ENCODE results near the gene ADARB2. TPM values are rescaled to one million over a fixed set of nuclear protein-coding genes. Genes with fewer than 3 reads are reported as not detected.
A peak's percentile ranks its signal among the peaks of the same experiment; 100 is the strongest.

ADARB2 gene
- total RNA-seq, 4 donors from 2014 or later, result 2.0 to 9.9 (median 5.1) TPM

- peak in 1 of 3 donors; percentile 26 for DNase-seq
- Histone ChIP-seq H3K27me3 (no peaks in the 10 kb centered on the region), H3K4me3 (no peak overlapping the region), H3K9me3 (no peaks in the 10 kb centered on the region), H3K27ac (no peak overlapping the region), H3K36me3 (no peaks in the 10 kb centered on the region), H3K4me1 (no peaks in the 10 kb centered on the region)
- no peak for TF ChIP-seq POLR2A (IDR thresholded peaks at IDR 0.05)
- TF ChIP-seq CTCF (IDR thresholded peaks at IDR 0.05), result no peak
Measured at GRCh38 chr10:1155791-1156615, 581.3 kb downstream of the ADARB2 start.

- Histone ChIP-seq H3K27ac (no peak overlapping the region), H3K36me3 (no peaks in the 10 kb centered on the region), H3K27me3 (no peaks in the 10 kb centered on the region), H3K9me3 (no peaks in the 10 kb centered on the region), H3K4me3 (no peak overlapping the region), H3K4me1 (no peaks in the 10 kb centered on the region)
- peak in 1 of 3 donors; percentile 29 for DNase-seq
- no peak for TF ChIP-seq POLR2A (IDR thresholded peaks at IDR 0.05)
- TF ChIP-seq CTCF (IDR thresholded peaks at IDR 0.05), result no peak
Measured at GRCh38 chr10:1154531-1155295, 582.6 kb downstream of the ADARB2 start.

GRCh38 chr10:1153805-1154351 is 583.4 kb downstream of the ADARB2 start:
- Histone ChIP-seq H3K4me3 (no peak overlapping the region), H3K27ac (no peak overlapping the region), H3K36me3 (no peaks in the 10 kb centered on the region), H3K4me1 (no peaks in the 10 kb centered on the region), H3K27me3 (no peaks in the 10 kb centered on the region), H3K9me3 (no peaks in the 10 kb centered on the region)
- TF ChIP-seq POLR2A (IDR thresholded peaks at IDR 0.05), result no peak
- no peak for TF ChIP-seq CTCF (IDR thresholded peaks at IDR 0.05)
- no peak for DNase-seq

DNA sequence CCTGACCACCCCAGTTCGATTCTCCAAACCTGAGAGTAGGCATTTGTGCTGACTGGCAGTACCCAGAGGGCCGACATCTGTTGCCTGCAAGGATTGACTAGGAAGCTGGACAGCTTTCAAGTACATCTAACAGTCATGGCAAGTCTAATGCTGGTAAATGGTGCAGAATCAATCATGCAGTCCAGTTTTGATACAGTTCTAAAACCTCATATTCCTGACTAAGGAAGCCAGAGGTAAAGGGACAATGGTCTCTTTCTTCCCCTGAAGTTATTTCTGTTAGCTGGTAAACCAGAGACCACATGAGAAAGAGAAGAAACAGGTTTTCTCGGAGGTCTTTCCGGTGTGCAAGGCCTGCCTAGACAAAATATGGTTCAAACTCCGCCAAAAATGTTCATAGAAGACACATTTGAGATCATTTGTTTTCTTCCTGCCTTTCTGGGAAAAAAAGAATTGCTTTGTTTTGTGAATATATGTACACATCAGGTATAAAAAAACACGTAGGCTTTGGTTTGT is 584.0 kb downstream of the ADARB2 start:
- Histone ChIP-seq H3K36me3 (no peaks in the 10 kb centered on the region), H3K4me3 (no peak overlapping the region), H3K27ac (no peak overlapping the region), H3K27me3 (no peaks in the 10 kb centered on the region), H3K9me3 (no peaks in the 10 kb centered on the region), H3K4me1 (no peaks in the 10 kb centered on the region)
- TF ChIP-seq POLR2A (IDR thresholded peaks at IDR 0.05) (no peak), CTCF (IDR thresholded peaks at IDR 0.05) (no peak)
- no peak for DNase-seq

DNA sequence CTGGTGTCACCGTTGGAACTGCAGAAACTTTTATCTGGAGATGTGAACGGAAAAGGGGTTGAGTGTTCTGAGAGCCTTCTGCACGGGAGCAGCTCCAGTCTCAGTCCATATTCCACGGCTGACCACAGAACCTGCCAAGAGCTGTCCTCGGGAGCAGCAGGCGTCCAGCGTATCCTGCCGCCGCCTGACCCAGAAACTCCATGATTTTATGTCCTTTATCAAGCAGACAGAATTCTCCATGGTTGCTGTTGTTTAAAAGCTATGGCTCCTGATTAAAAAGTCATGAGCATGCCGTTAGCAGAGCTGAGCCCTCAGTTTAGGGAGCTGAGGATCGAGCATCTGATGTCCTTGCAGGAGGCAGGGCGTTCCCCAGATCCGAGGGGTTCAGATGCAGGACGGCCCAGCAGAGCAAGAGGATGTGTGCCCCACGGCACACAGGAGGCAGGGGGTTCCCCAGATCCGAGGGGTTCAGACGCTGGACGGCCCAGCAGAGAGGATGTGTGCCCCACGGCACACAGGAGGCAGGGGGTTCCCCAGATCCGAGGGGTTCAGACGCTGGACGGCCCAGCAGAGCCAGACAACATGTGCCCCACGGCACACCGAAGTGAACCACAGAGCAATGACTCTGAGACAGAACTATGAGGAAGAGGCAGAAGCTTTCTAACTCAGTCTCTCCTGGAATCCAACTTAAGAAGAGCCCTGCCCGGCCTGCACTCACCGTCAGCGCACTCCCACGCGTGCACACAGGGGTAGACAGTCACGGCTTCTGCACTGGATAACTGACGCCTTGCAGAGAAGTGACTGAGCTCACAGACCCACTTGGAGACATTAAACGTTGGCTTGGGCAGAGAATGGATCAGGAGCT is 584.7 kb downstream of the ADARB2 start:
- H3K36me3 ChIP-seq, result no peaks in the 10 kb centered on the region
- no peaks in the 10 kb centered on the region for H3K4me1 ChIP-seq
- H3K27me3 ChIP-seq, result no peaks in the 10 kb centered on the region
- no peak overlapping the region for H3K4me3 ChIP-seq
- no peak for DNase-seq
- no peak for TF ChIP-seq POLR2A (IDR thresholded peaks at IDR 0.05)
- TF ChIP-seq CTCF (IDR thresholded peaks at IDR 0.05), result no peak
- H3K9me3 ChIP-seq, result no peaks in the 10 kb centered on the region
- no peak overlapping the region for H3K27ac ChIP-seq

Measured in Peyer's patch (tissue), 4 donors.